OCI-LY7 (cell line): ENCODE results near the gene HIVEP2. TPM values are rescaled to one million over a fixed set of nuclear protein-coding genes. Genes with fewer than 3 reads are reported as not detected.

Experiments used
- BruUV-seq: library from RNA; stranded (reverse); fragments of 400-500 nt; replicated peaks from 2 replicates; lab custom pipeline; 2021; lab: Mats Ljungman, UMichigan
- CTCF ChIA-PET: fragments of 300-600 bp; sonication (Branson Sonifier 250); formaldehyde crosslinking; loops from one replicate; lab custom pipeline; 2022; ENCODE audit warnings: antibody characterized with exemption; ENCODE audit not compliant: unreplicated experiment; lab: Charles Lee
- POLR2A ChIA-PET: fragments of 300-600 bp; sonication (Branson Sonifier 250); formaldehyde crosslinking; loops from one replicate; lab custom pipeline; 2022; ENCODE audit warnings: antibody characterized with exemption; lab: Charles Lee
- DNase-seq: peaks from one replicate; pipeline ENCODE4 v3.0.0-alpha.2; 2015; ENCODE audit warnings: low spot score
- H2AFZ ChIP-seq: fragments of 200-600 bp; sonication (generic), shearing (Covaris generic); 2 replicates; pipeline ENCODE4 v1.6.1; 2014; ENCODE audit warnings: mild to moderate bottlenecking, antibody characterized with exemption, low read length, moderate library complexity
- H3K27ac ChIP-seq: fragments of 200-600 bp; sonication (generic); 2 replicates; pipeline ENCODE4 v1.5.1; 2014; ENCODE audit warnings: mixed run types, low read depth, mild to moderate bottlenecking, moderate library complexity, low read length, inconsistent platforms; ENCODE audit not compliant: poor library complexity, severe bottlenecking
- H3K36me3 ChIP-seq: fragments of 200-600 bp; sonication (generic); 2 replicates; pipeline ENCODE4 v1.6.1; 2014; ENCODE audit warnings: mild to moderate bottlenecking, antibody characterized with exemption, low read length, moderate library complexity, mixed read lengths; ENCODE audit not compliant: insufficient read depth
- H3K4me1 ChIP-seq: fragments of 200-600 bp; sonication (generic); 2 replicates; pipeline ENCODE4 v1.5.1; 2014; ENCODE audit warnings: mild to moderate bottlenecking, low read length; ENCODE audit not compliant: insufficient read depth, poor library complexity, severe bottlenecking
- H3K4me2 ChIP-seq: fragments of 200-600 bp; sonication (generic); 2 replicates; pipeline ENCODE4 v1.6.1; 2014; ENCODE audit warnings: mild to moderate bottlenecking, low read length
- H3K4me3 ChIP-seq: fragments of 200-600 bp; sonication (generic); 2 replicates; pipeline ENCODE4 v1.5.1; 2014; ENCODE audit warnings: mild to moderate bottlenecking, low read depth, low read length; ENCODE audit not compliant: poor library complexity, severe bottlenecking
- H3K79me2 ChIP-seq: fragments of 200-600 bp; sonication (generic); 2 replicates; pipeline ENCODE4 v1.6.1; 2016; ENCODE audit warnings: low read depth, mild to moderate bottlenecking, low read length, moderate library complexity, mixed read lengths; ENCODE audit not compliant: insufficient read depth
- H3K9me2 ChIP-seq: fragments of 200-600 bp; sonication (generic); 2 replicates; pipeline ENCODE4 v1.6.1; 2016; ENCODE audit warnings: mild to moderate bottlenecking, low read length, mixed read lengths; ENCODE audit not compliant: insufficient read depth
- H3K9me3 ChIP-seq: fragments of 200-600 bp; sonication (generic); 2 replicates; pipeline ENCODE4 v1.6.1; 2014; ENCODE audit warnings: mild to moderate bottlenecking, mixed run types, low read length, mixed read lengths
- H4K20me1 ChIP-seq: fragments of 200-600 bp; sonication (generic); 2 replicates; pipeline ENCODE4 v1.6.1; 2014; ENCODE audit warnings: mild to moderate bottlenecking, antibody characterized with exemption, low read length, moderate library complexity, mixed read lengths; ENCODE audit not compliant: insufficient read depth
- CTCF ChIP-seq: fragments of 200-600 bp; sonication (generic); conservative IDR thresholded peaks from 2 replicates; pipeline ENCODE4 v1.5.1; 2014; ENCODE audit warnings: mild to moderate bottlenecking, antibody characterized with exemption, low read length, moderate library complexity, mixed read lengths
- EZH2phosphoT487 ChIP-seq: fragments of 200-600 bp; sonication (generic); IDR thresholded peaks from 2 replicates; pipeline ENCODE4 v1.6.1; 2018; ENCODE audit warnings: low read depth, borderline replicate concordance, mild to moderate bottlenecking, mixed run types, antibody characterized with exemption, low read length, moderate library complexity, mixed read lengths
- intact Hi-C: fragments of 100-400 bp; cut with micrococcal nuclease; formaldehyde crosslinking; loops from one replicate; pipeline ENCODE4 v1.10.0; 2022; ENCODE audit not compliant: unreplicated experiment
- total RNA-seq, 2 experiments: library from RNA; depleted of rRNA in 1 of 2; stranded (reverse); fragments of >200 nt in 1 of 2; shearing (Covaris generic) in 1 of 2; gene quantifications; 2 replicates each; pipeline ENCODE4 v1.2.3, GENCODE V29; 2014 to 2022

The HIVEP2 gene
- total RNA-seq, 2 experiments from 2014 or later = 18.8 to 24.6 TPM

GRCh38 chr6:142913511-142914047 lies 31.4 kb downstream of the HIVEP2 start:
- Histone ChIP-seq H3K79me2 (peaks cover 27% of the 10 kb centered on the region; the same call in 1 of the 2 replicates), H3K9me2 (no peaks in the 10 kb centered on the region), H3K4me2 (peak overlapping the region; percentile 62), H3K36me3 (peaks cover 42% of the 10 kb centered on the region), H3K27ac (peak overlapping the region; percentile 76), H3K9me3 (no peaks in the 10 kb centered on the region), H3K4me1 (peaks cover 27% of the 10 kb centered on the region), H2AFZ (peak overlapping the region; percentile 11; the same call in 1 of the 2 replicates), H4K20me1 (no peaks in the 10 kb centered on the region), H3K4me3 (peak overlapping the region; percentile 16)
- intact Hi-C loops = loop anchor here (1.0 kb wide), 1 partner anchor 31 kb away; no protein-coding TSS in a partner anchor
- DNase-seq = peak; percentile 88
- ChIA-PET CTCF (no interaction called here), POLR2A (interaction anchor here (0.6 to 1.2 kb wide), 3 partner anchors 9 to 94 kb away, joined by 3 to 5 read pairs (median 3); no protein-coding TSS in a partner anchor)
- no TSS peak for BruUV-seq
- no peak for TF ChIP-seq EZH2phosphoT487
- peak; percentile 66 for TF ChIP-seq CTCF

GRCh38 chr6:142913036-142913510 lies 31.9 kb downstream of the HIVEP2 start:
- peak overlapping the region; percentile 16 for H3K4me3 ChIP-seq
- TF ChIP-seq CTCF (no peak), EZH2phosphoT487 (no peak)
- H3K9me3 ChIP-seq = no peaks in the 10 kb centered on the region
- peaks cover 42% of the 10 kb centered on the region for H3K36me3 ChIP-seq
- H3K79me2 ChIP-seq = peaks cover 27% of the 10 kb centered on the region; the same call in 1 of the 2 replicates
- ChIA-PET POLR2A (interaction anchor here (0.6 to 1.2 kb wide), 2 partner anchors 9 to 93 kb away, joined by 3 read pairs; no protein-coding TSS in a partner anchor), CTCF (no interaction called here)
- H3K4me2 ChIP-seq = peak overlapping the region; percentile 62
- no peaks in the 10 kb centered on the region for H3K9me2 ChIP-seq
- peaks cover 30% of the 10 kb centered on the region for H3K4me1 ChIP-seq
- H4K20me1 ChIP-seq = no peaks in the 10 kb centered on the region
- BruUV-seq = no TSS peak
- H3K27ac ChIP-seq = peak overlapping the region; percentile 76
- DNase-seq = no peak
- H2AFZ ChIP-seq = no peak overlapping the region; the same call in 1 of the 2 replicates
- intact Hi-C loops = loop anchor here (1.0 kb wide), 1 partner anchor 31 kb away; no protein-coding TSS in a partner anchor

GRCh38 chr6:142912125-142912524 lies 32.9 kb downstream of the HIVEP2 start:
- Histone ChIP-seq H3K79me2 (peaks cover 34% of the 10 kb centered on the region; the same call in 1 of the 2 replicates), H3K4me2 (no peak overlapping the region), H3K4me1 (peaks cover 40% of the 10 kb centered on the region), H3K9me3 (no peaks in the 10 kb centered on the region), H3K36me3 (peaks cover 36% of the 10 kb centered on the region), H4K20me1 (no peaks in the 10 kb centered on the region), H3K27ac (no peak overlapping the region), H3K9me2 (no peaks in the 10 kb centered on the region), H2AFZ (no peak overlapping the region), H3K4me3 (no peak overlapping the region)
- ChIA-PET CTCF (no interaction called here), POLR2A (interaction anchor here (1.2 kb wide), 1 partner anchor 10 kb away, joined by 3 read pairs; no protein-coding TSS in a partner anchor)
- BruUV-seq = no TSS peak
- intact Hi-C loops = no loop called here
- no peak for TF ChIP-seq EZH2phosphoT487
- no peak for TF ChIP-seq CTCF
- DNase-seq = no peak
